ENCODE measurements around the gene CMIP. TPM values are rescaled to one million over a fixed set of nuclear protein-coding genes. Genes with fewer than 3 reads are reported as not detected.

Gene CMIP
- total RNA-seq, 4 donors from 2014 or later: 16.7 to 104 (median 43.6) TPM

- TF ChIP-seq POLR2A (IDR thresholded peaks at IDR 0.05) (no peak), CTCF (IDR thresholded peaks at IDR 0.05) (no peak)
- H3K4me3 ChIP-seq: no peak overlapping the region
- H3K36me3 ChIP-seq: no peaks in the 10 kb centered on the region
- intact Hi-C loops (cut with DNase I; ENCODE audit: low total_unique reads): no loop called here
- H3K27me3 ChIP-seq: no peaks in the 10 kb centered on the region
- no peak overlapping the region for H3K27ac ChIP-seq
- H3K4me1 ChIP-seq: peaks cover 6% of the 10 kb centered on the region in 2 donors
- no peaks in the 10 kb centered on the region for H3K9me3 ChIP-seq
- DNase-seq: no peak
These were observed 86.2 kb downstream of the CMIP start for GRCh38 chr16:81530814-81531213.

- TF ChIP-seq CTCF (IDR thresholded peaks at IDR 0.05): no peak
- no peak for TF ChIP-seq POLR2A (IDR thresholded peaks at IDR 0.05)
- Histone ChIP-seq H3K9me3 (no peaks in the 10 kb centered on the region), H3K27me3 (no peaks in the 10 kb centered on the region), H3K4me1 (peaks cover 2 to 5% of the 10 kb centered on the region in 2 donors), H3K27ac (no peak overlapping the region), H3K4me3 (no peak overlapping the region), H3K36me3 (no peaks in the 10 kb centered on the region)
- intact Hi-C loops (cut with DNase I; ENCODE audit: low total_unique reads): no loop called here
- no peak for DNase-seq
These were observed 86.8 kb downstream of the CMIP start for GRCh38 chr16:81531419-81531821.

- no peak for DNase-seq
- intact Hi-C loops (cut with DNase I; ENCODE audit: low total_unique reads): no loop called here
- H3K36me3 ChIP-seq: no peaks in the 10 kb centered on the region
- no peak overlapping the region for H3K27ac ChIP-seq
- H3K4me3 ChIP-seq: no peak overlapping the region
- H3K9me3 ChIP-seq: no peaks in the 10 kb centered on the region
- H3K4me1 ChIP-seq: no peaks in the 10 kb centered on the region
- TF ChIP-seq CTCF (IDR thresholded peaks at IDR 0.05): no peak
- TF ChIP-seq POLR2A (IDR thresholded peaks at IDR 0.05): no peak
- no peaks in the 10 kb centered on the region for H3K27me3 ChIP-seq
These were observed 88.0 kb downstream of the CMIP start for GRCh38 chr16:81532491-81533174.

GRCh38 chr16:81533175-81533507 is 88.5 kb downstream of the CMIP start:
- Histone ChIP-seq H3K27me3 (no peaks in the 10 kb centered on the region), H3K27ac (no peak overlapping the region), H3K36me3 (no peaks in the 10 kb centered on the region), H3K9me3 (no peaks in the 10 kb centered on the region), H3K4me1 (no peaks in the 10 kb centered on the region), H3K4me3 (no peak overlapping the region)
- intact Hi-C loops (cut with DNase I; ENCODE audit: low total_unique reads): no loop called here
- TF ChIP-seq CTCF (IDR thresholded peaks at IDR 0.05): no peak
- TF ChIP-seq POLR2A (IDR thresholded peaks at IDR 0.05): no peak
- DNase-seq: no peak

GRCh38 chr16:81535679-81536360 is 91.2 kb downstream of the CMIP start:
- intact Hi-C loops (cut with DNase I; ENCODE audit: low total_unique reads): no loop called here
- DNase-seq: no peak
- H3K4me3 ChIP-seq: no peak overlapping the region

More at GRCh38 chr16:81535679-81536360, 91.2 kb downstream of the CMIP start:
- no peaks in the 10 kb centered on the region for H3K36me3 ChIP-seq
- TF ChIP-seq POLR2A (IDR thresholded peaks at IDR 0.05) (no peak), CTCF (IDR thresholded peaks at IDR 0.05) (no peak)
- no peaks in the 10 kb centered on the region for H3K9me3 ChIP-seq
- H3K27ac ChIP-seq: no peak overlapping the region
- H3K4me1 ChIP-seq: no peaks in the 10 kb centered on the region
- H3K27me3 ChIP-seq: no peaks in the 10 kb centered on the region
